Endodermal cell (in vitro differentiated cells): ENCODE measurements around the gene DDX27. TPM values are rescaled to one million over a fixed set of nuclear protein-coding genes. Genes with fewer than 3 reads are reported as not detected.

Experiments used
- DNase-seq: peaks from one replicate; pipeline ENCODE4 v3.0.0-alpha.2; 2017
- H3K27ac ChIP-seq: 2 replicates; pipeline ENCODE4 v1.5.1; 2013; ENCODE audit warnings: mild to moderate bottlenecking, low read depth, low read length, moderate library complexity
- H3K27me3 ChIP-seq: 2 replicates; pipeline ENCODE4 v1.6.1; 2013; ENCODE audit warnings: mild to moderate bottlenecking, low read length, moderate library complexity; ENCODE audit not compliant: insufficient read depth, control insufficient read depth, poor library complexity, severe bottlenecking
- H3K36me3 ChIP-seq: 2 replicates; pipeline ENCODE4 v1.7.0; 2013; ENCODE audit warnings: mild to moderate bottlenecking, low read length, moderate library complexity; ENCODE audit not compliant: control insufficient read depth, insufficient read depth
- H3K4me1 ChIP-seq: one replicate; pipeline ENCODE4 v1.7.0; 2013; ENCODE audit warnings: low read length; ENCODE audit not compliant: control insufficient read depth, insufficient read depth
- H3K4me3 ChIP-seq: 2 replicates; pipeline ENCODE4 v1.5.1; 2013; ENCODE audit warnings: mild to moderate bottlenecking, low read length, moderate library complexity
- H3K9ac ChIP-seq: 2 replicates; pipeline ENCODE4 v1.6.1; 2013; ENCODE audit warnings: mild to moderate bottlenecking, low read length, moderate library complexity; ENCODE audit not compliant: poor library complexity, severe bottlenecking; ENCODE audit errors: extremely low read depth
- H3K9me3 ChIP-seq: 2 replicates; pipeline ENCODE4 v1.6.1; 2013; ENCODE audit warnings: mild to moderate bottlenecking, low read length, moderate library complexity; ENCODE audit not compliant: control insufficient read depth
- H3K27ac Mint-ChIP-seq: 2 replicates; pipeline ENCODE4 v1.8.0; 2020; ENCODE audit warnings: mixed read lengths
- H3K27me3 Mint-ChIP-seq: 2 replicates; pipeline ENCODE4 v1.8.0; 2021; ENCODE audit warnings: mild to moderate bottlenecking, mixed read lengths; ENCODE audit not compliant: insufficient read depth
- H3K36me3 Mint-ChIP-seq: 2 replicates; pipeline ENCODE4 v1.8.0; 2020; ENCODE audit warnings: low read depth, mixed read lengths
- H3K4me1 Mint-ChIP-seq: 2 replicates; pipeline ENCODE4 v1.8.0; 2020; ENCODE audit warnings: mixed read lengths
- H3K4me3 Mint-ChIP-seq: 2 replicates; pipeline ENCODE4 v1.8.0; 2020; ENCODE audit warnings: mild to moderate bottlenecking, moderate library complexity, mixed read lengths
- H3K9me3 Mint-ChIP-seq: 2 replicates; pipeline ENCODE4 v1.8.0; 2020; ENCODE audit warnings: mild to moderate bottlenecking, mixed read lengths
- CTCF ChIP-seq: fragments of 200-600 bp; sonication (generic); conservative IDR thresholded peaks from 2 replicates; pipeline ENCODE4 v1.5.0; 2021; ENCODE audit warnings: antibody characterized with exemption, mild to moderate bottlenecking
- WGBS, 2 experiments: methylation state at CpG; one replicate each; pipeline versions ENCODE4 v1.1.5 to v1.1.7; 2013; ENCODE audit warnings: missing lambda C conversion rate in 2 of 2, mixed read lengths in 1 of 2; ENCODE audit not compliant: insufficient coverage in 1 of 2, insufficient read length in 1 of 2; 5-methylcytosine and 5-hydroxymethylcytosine counted together
- total RNA-seq, 2 donors: library from RNA; stranded (reverse); fragmentation: NEBNext Ultra II Directional in 1 of 2; extraction: Animal tissue kit (Norgen Biotek cat#: 25700) in 1 of 2; gene quantifications; 2 replicates in 1 of 2; 3 replicates in 1 of 2; pipeline ENCODE4 v1.2.1, GENCODE V29; 2021

The DDX27 gene
- total RNA-seq, 2 donors from 2014 or later, result 40.4 to 45.2 TPM

- H3K27ac Mint-ChIP-seq, result no peak overlapping the region
- no peak for DNase-seq
- no peak overlapping the region for H3K9ac ChIP-seq
- H3K9me3 Mint-ChIP-seq, result no peaks in the 10 kb centered on the region
- TF ChIP-seq CTCF, result no peak
- peaks cover 47% of the 10 kb centered on the region for H3K36me3 ChIP-seq
- H3K36me3 Mint-ChIP-seq, result peaks cover 45% of the 10 kb centered on the region
- H3K27me3 Mint-ChIP-seq, result no peaks in the 10 kb centered on the region
- peaks cover 5% of the 10 kb centered on the region for H3K9me3 ChIP-seq
- no peaks in the 10 kb centered on the region for H3K4me1 ChIP-seq
- no peak overlapping the region for H3K4me3 ChIP-seq
- H3K27ac ChIP-seq, result no peak overlapping the region
- H3K27me3 ChIP-seq, result no peaks in the 10 kb centered on the region
- no peak overlapping the region for H3K4me3 Mint-ChIP-seq
- WGBS, 2 experiments, result 90 to 93% methylated on average over 3 to 6 of the region's 6 CpGs
- no peaks in the 10 kb centered on the region for H3K4me1 Mint-ChIP-seq
These were observed 45.0 kb upstream of the DDX27 start for GRCh38 chr20:49174183-49174582.

- Histone ChIP-seq H3K36me3 (peaks cover 13% of the 10 kb centered on the region), H3K9ac (no peak overlapping the region), H3K27me3 (no peaks in the 10 kb centered on the region), H3K27ac (no peak overlapping the region), H3K9me3 (peaks cover 5% of the 10 kb centered on the region), H3K4me1 (peaks cover 6% of the 10 kb centered on the region), H3K4me3 (no peak overlapping the region)
- WGBS, 2 experiments, result 86% methylated on average over 1 of the region's 1 CpG; no CpG with 5 or more reads in 1 of the 2 experiments
- peaks cover 17% of the 10 kb centered on the region for H3K4me1 Mint-ChIP-seq
- H3K9me3 Mint-ChIP-seq, result no peaks in the 10 kb centered on the region
- H3K27ac Mint-ChIP-seq, result peak overlapping the region; percentile 69
- H3K4me3 Mint-ChIP-seq, result no peak overlapping the region
- no peaks in the 10 kb centered on the region for H3K27me3 Mint-ChIP-seq
- H3K36me3 Mint-ChIP-seq, result peaks cover 17% of the 10 kb centered on the region
- DNase-seq, result no peak
- no peak for TF ChIP-seq CTCF
These were observed 39.6 kb upstream of the DDX27 start for GRCh38 chr20:49179368-49180277.

DNA sequence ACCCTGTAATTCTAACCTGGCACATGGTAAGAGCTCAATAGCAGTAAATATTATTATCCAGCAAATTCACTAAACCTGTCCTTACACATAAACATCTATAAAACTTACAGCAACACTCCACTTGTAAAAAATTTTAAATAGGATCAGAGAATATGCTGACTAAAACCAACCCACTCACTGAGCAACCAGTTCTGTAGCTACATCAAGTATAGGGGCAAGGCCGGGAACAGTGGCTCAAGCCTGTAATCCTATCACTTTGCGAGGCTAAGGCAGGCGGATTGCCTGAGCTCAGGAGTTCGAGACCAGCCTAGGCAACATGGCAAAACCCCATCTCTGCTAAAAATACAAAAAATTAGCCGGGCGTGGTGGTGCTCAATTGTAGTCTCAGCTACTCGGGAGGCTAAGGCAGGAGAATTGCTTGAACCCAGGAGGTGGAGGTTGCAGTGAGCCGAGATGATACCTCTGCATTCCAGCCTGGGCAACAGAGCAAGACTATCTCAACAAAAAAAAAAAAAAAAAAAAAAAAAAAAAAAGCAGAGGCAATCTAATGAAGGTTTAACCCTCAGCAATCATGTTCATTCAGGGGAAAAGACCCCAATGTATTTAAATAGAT is 37.8 kb upstream of the DDX27 start:
- no peak overlapping the region for H3K27ac ChIP-seq
- peaks cover 5% of the 10 kb centered on the region for H3K9me3 ChIP-seq
- H3K27me3 ChIP-seq, result no peaks in the 10 kb centered on the region
- DNase-seq, result no peak
- H3K4me1 ChIP-seq, result peaks cover 6% of the 10 kb centered on the region
- Mint-ChIP-seq H3K36me3 (peaks cover 15% of the 10 kb centered on the region), H3K27ac (peak overlapping the region; percentile 48), H3K9me3 (no peaks in the 10 kb centered on the region), H3K27me3 (no peaks in the 10 kb centered on the region), H3K4me3 (no peak overlapping the region), H3K4me1 (peaks cover 24% of the 10 kb centered on the region)
- no peak for TF ChIP-seq CTCF
- 90 to 92% methylated on average over 7 to 8 of the region's 8 CpGs for WGBS, 2 experiments
- H3K36me3 ChIP-seq, result peaks cover 15% of the 10 kb centered on the region
- H3K9ac ChIP-seq, result no peak overlapping the region
- H3K4me3 ChIP-seq, result no peak overlapping the region
